Tibial artery (tissue), 4 donors: ENCODE measurements around the gene CAMK2G.

ENCODE experiments used
- DNase-seq, 2 donors: peaks; one replicate each; pipeline ENCODE4 v3.0.0-alpha.2; 2019
- H3K27ac ChIP-seq, 2 donors: fragments of 200-600 bp; sonication (generic) in 1 of 2; 1 replicate in 1 of 2; 2 replicates in 1 of 2; pipeline ENCODE4 v1.5.1; 2018 to 2019; ENCODE audit warnings: mild to moderate bottlenecking in 1 of 2
- H3K27me3 ChIP-seq, 2 donors: fragments of 200-600 bp; sonication (generic) in 1 of 2; one replicate each; pipeline versions ENCODE4 v1.5.1 to v1.6.0; 2016 to 2019
- H3K36me3 ChIP-seq, 3 donors: fragments of 200-600 bp; sonication (generic) in 2 of 3; one replicate each; pipeline ENCODE4 v1.5.1; 2016 to 2019; ENCODE audit warnings: mild to moderate bottlenecking in 2 of 3
- H3K4me1 ChIP-seq, 4 donors: fragments of 200-600 bp; sonication (generic) in 2 of 4; 1 replicate in 3 of 4; 2 replicates in 1 of 4; pipeline ENCODE4 v1.5.1; 2016 to 2019
- H3K4me3 ChIP-seq, 2 donors: fragments of 200-600 bp; sonication (generic) in 1 of 2; 1 replicate in 1 of 2; 2 replicates in 1 of 2; pipeline ENCODE4 v1.5.1; 2018 to 2019; ENCODE audit warnings: mild to moderate bottlenecking in 2 of 2
- H3K9me3 ChIP-seq, 3 donors: fragments of 200-600 bp; sonication (generic) in 1 of 3; one replicate each; pipeline ENCODE4 v1.5.1; 2016 to 2019
- CTCF ChIP-seq, 2 experiments: fragments of 200-600 bp in 1 of 2; fragments of 450-650 bp in 1 of 2; IDR thresholded peaks; one replicate each; pipeline ENCODE4 v1.5.1; 2017 to 2019; ENCODE audit warnings: antibody characterized with exemption in 2 of 2, mild to moderate bottlenecking in 1 of 2, moderate library complexity in 1 of 2
- intact Hi-C: fragments of 100-400 bp; cut with DNase I; formaldehyde crosslinking; loops from one replicate; pipeline ENCODE4 v1.15.0; 2023; ENCODE audit warnings: low total_unique reads

The CAMK2G gene

GRCh38 chr10:73906524-73907447 is 32.4 kb upstream of the CAMK2G start:
- H3K27ac ChIP-seq: peak overlapping the region; percentile 81 to 87
- H3K4me1 ChIP-seq: peaks cover 0 to 55% (median 39%) of the 10 kb centered on the region in 4 donors
- TF ChIP-seq CTCF (IDR thresholded peaks at IDR 0.05): no peak
- no peaks in the 10 kb centered on the region for H3K9me3 ChIP-seq
- peak overlapping the region in 1 of 2 donors; percentile 3 for H3K4me3 ChIP-seq
- DNase-seq: peak; percentile 83 to 91
- intact Hi-C loops: no loop called here
- H3K36me3 ChIP-seq: no peaks in the 10 kb centered on the region
- no peaks in the 10 kb centered on the region for H3K27me3 ChIP-seq

- intact Hi-C loops: no loop called here
- H3K27me3 ChIP-seq: no peaks in the 10 kb centered on the region
- no peak for TF ChIP-seq CTCF (IDR thresholded peaks at IDR 0.05)
- H3K4me3 ChIP-seq: no peak overlapping the region
- no peak for DNase-seq
- peak overlapping the region; percentile 81 to 87 for H3K27ac ChIP-seq
- H3K9me3 ChIP-seq: no peaks in the 10 kb centered on the region
- no peaks in the 10 kb centered on the region for H3K36me3 ChIP-seq
- peaks cover 0 to 47% (median 31%) of the 10 kb centered on the region in 4 donors for H3K4me1 ChIP-seq
Observed at GRCh38 chr10:73905256-73906020, 31.1 kb upstream of the CAMK2G start.

- Histone ChIP-seq H3K36me3 (no peaks in the 10 kb centered on the region), H3K27me3 (no peaks in the 10 kb centered on the region), H3K9me3 (no peaks in the 10 kb centered on the region), H3K4me1 (peaks cover 0 to 29% (median 20%) of the 10 kb centered on the region in 4 donors), H3K4me3 (no peak overlapping the region), H3K27ac (no peak overlapping the region)
- no peak for TF ChIP-seq CTCF (IDR thresholded peaks at IDR 0.05)
- DNase-seq: no peak
- intact Hi-C loops: no loop called here
Observed at GRCh38 chr10:73902351-73902750, 28.0 kb upstream of the CAMK2G start.

GRCh38 chr10:73901261-73901660 is 26.9 kb upstream of the CAMK2G start:
- H3K36me3 ChIP-seq: no peaks in the 10 kb centered on the region
- no peak for TF ChIP-seq CTCF (IDR thresholded peaks at IDR 0.05)
- intact Hi-C loops: no loop called here
- peaks cover 0 to 19% (median 10%) of the 10 kb centered on the region in 4 donors for H3K4me1 ChIP-seq
- no peaks in the 10 kb centered on the region for H3K9me3 ChIP-seq
- H3K27me3 ChIP-seq: no peaks in the 10 kb centered on the region
- no peak overlapping the region for H3K27ac ChIP-seq
- no peak for DNase-seq
- no peak overlapping the region for H3K4me3 ChIP-seq

- intact Hi-C loops: no loop called here
- Histone ChIP-seq H3K36me3 (no peaks in the 10 kb centered on the region), H3K9me3 (no peaks in the 10 kb centered on the region), H3K27me3 (no peaks in the 10 kb centered on the region), H3K27ac (no peak overlapping the region), H3K4me3 (no peak overlapping the region), H3K4me1 (peaks cover 0 to 13% (median 6%) of the 10 kb centered on the region in 4 donors)
- no peak for TF ChIP-seq CTCF (IDR thresholded peaks at IDR 0.05)
- no peak for DNase-seq
Observed at GRCh38 chr10:73900064-73900463, 25.7 kb upstream of the CAMK2G start.
